Brain microvascular endothelial cell (primary cell): ENCODE data around the gene MAP7D3.
"Not testable (repeated sequence)": the region's sequence is repeated elsewhere in the genome, so short reads cannot be mapped to it uniquely, and the experiment has no call there.

ENCODE experiments used
- DNase-seq: peaks from one replicate; pipeline ENCODE4 v3.0.0-alpha.2; 2020
- H3K27ac ChIP-seq: fragments of 250-450 bp; sonication (Bioruptor Pico); 2 replicates; pipeline ENCODE4 v1.5.1; 2020; ENCODE audit warnings: mild to moderate bottlenecking, moderate library complexity
- H3K27me3 ChIP-seq: fragments of 250-450 bp; sonication (Bioruptor Pico); replicated peaks from 2 replicates; pipeline ENCODE4 v1.5.1; 2020; ENCODE audit warnings: mild to moderate bottlenecking
- H3K36me3 ChIP-seq: fragments of 250-450 bp; sonication (Bioruptor Pico); replicated peaks from 2 replicates; pipeline ENCODE4 v1.5.1; 2020; ENCODE audit warnings: mild to moderate bottlenecking
- H3K4me3 ChIP-seq: 2 replicates; pipeline ENCODE4 v1.5.1; 2011; ENCODE audit warnings: low read depth, mild to moderate bottlenecking, control low read depth, low read length, moderate library complexity
- CTCF ChIP-seq: IDR thresholded peaks from 2 replicates; pipeline ENCODE4 v1.5.1; 2011; ENCODE audit warnings: low read depth, mild to moderate bottlenecking, moderate library complexity, low read length, control low read depth, inconsistent platforms; ENCODE audit errors: missing control alignments
- in situ Hi-C: cut with HindIII; loops from 2 replicates; pipeline ENCODE4 v1.10.0; 2017; ENCODE audit warnings: low sequenced_read_pairs, low pct_ligation_motif_present

Gene MAP7D3

GRCh38 chrX:136176399-136176825, 74.8 kb downstream of the MAP7D3 start:
- in situ Hi-C loops = no loop called here
- H3K27ac ChIP-seq = peak overlapping the region; percentile 91
- TF ChIP-seq CTCF = no peak
- no peaks in the 10 kb centered on the region for H3K36me3 ChIP-seq
- peak; percentile 73 for DNase-seq
- no peaks in the 10 kb centered on the region for H3K27me3 ChIP-seq
- no peak overlapping the region for H3K4me3 ChIP-seq

GRCh38 chrX:136171420-136171819, 79.8 kb downstream of the MAP7D3 start:
- TF ChIP-seq CTCF = no peak
- no peak overlapping the region for H3K27ac ChIP-seq
- in situ Hi-C loops = no loop called here

GRCh38 chrX:136170139-136170800, 80.9 kb downstream of the MAP7D3 start:
- no peak for DNase-seq
- TF ChIP-seq CTCF = peak; percentile 55
- Histone ChIP-seq H3K36me3 (no peaks in the 10 kb centered on the region), H3K27ac (peak overlapping the region; percentile 50), H3K4me3 (no peak overlapping the region), H3K27me3 (no peaks in the 10 kb centered on the region)
- in situ Hi-C loops = no loop called here

More at GRCh38 chrX:136171420-136171819, 79.8 kb downstream of the MAP7D3 start:
- H3K36me3 ChIP-seq = no peaks in the 10 kb centered on the region
- H3K27me3 ChIP-seq = no peaks in the 10 kb centered on the region
- no peak for DNase-seq
- H3K4me3 ChIP-seq = no peak overlapping the region

GRCh38 chrX:136168929-136169735, 82.1 kb downstream of the MAP7D3 start:
- Histone ChIP-seq H3K36me3 (no peaks in the 10 kb centered on the region), H3K4me3 (no peak overlapping the region), H3K27me3 (no peaks in the 10 kb centered on the region), H3K27ac (peak overlapping the region; percentile 50)
- DNase-seq = peak; percentile 87
- TF ChIP-seq CTCF = no peak
- in situ Hi-C loops = no loop called here

GRCh38 chrX:136167989-136168388, 83.2 kb downstream of the MAP7D3 start:
- DNase-seq, H3K27me3 ChIP-seq, H3K4me3 ChIP-seq, in situ Hi-C loops, H3K36me3 ChIP-seq, H3K27ac ChIP-seq: not testable (repeated sequence)

- Histone ChIP-seq H3K4me3 (no peak overlapping the region), H3K27me3 (no peaks in the 10 kb centered on the region), H3K36me3 (no peaks in the 10 kb centered on the region), H3K27ac (no peak overlapping the region)
- TF ChIP-seq CTCF = peak; percentile 59
- in situ Hi-C loops = no loop called here
- no peak for DNase-seq
These were observed 84.9 kb downstream of the MAP7D3 start for GRCh38 chrX:136166221-136166855.
